Upper lobe of left lung (tissue), 4 donors: Measurements from ENCODE around the gene B4GALNT4.
"Not testable (repeated sequence)": the region's sequence is repeated elsewhere in the genome, so short reads cannot be mapped to it uniquely, and the experiment has no call there.

Source experiments
- POLR2A ChIP-seq, 4 donors: fragments of 450-650 bp; IDR thresholded peaks; one replicate each; pipeline ENCODE4 v1.5.1; 2016 to 2017; ENCODE audit warnings: antibody characterized with exemption in 4 of 4, mild to moderate bottlenecking in 2 of 4
- POLR2AphosphoS5 ChIP-seq, 2 donors: sonication (generic); formaldehyde crosslinking; IDR thresholded peaks; one replicate each; pipeline ENCODE4 v1.5.1; 2017; ENCODE audit warnings: antibody characterized with exemption in 2 of 2

DNA sequence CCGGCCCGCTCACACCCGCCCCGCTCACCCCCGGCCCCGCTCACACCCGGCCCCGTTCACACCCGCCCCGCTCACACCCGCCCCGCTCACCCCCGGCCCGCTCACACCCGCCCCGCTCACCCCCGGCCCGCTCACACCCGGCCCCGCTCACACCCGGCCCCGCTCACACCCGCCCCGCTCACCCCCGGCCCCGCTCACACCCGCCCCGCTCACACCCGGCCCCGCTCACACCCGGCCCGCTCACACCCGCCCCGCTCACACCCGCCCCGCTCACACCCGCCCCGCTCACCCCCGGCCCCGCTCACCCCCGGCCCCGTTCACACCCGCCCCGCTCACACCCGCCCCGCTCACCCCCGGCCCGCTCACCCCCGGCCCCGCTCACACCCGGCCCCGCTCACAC lies 31.9 kb downstream of the B4GALNT4 start:
- not testable (repeated sequence) for TF ChIP-seq POLR2AphosphoS5, POLR2A (IDR thresholded peaks at IDR 0.05)
